ENCODE data around the gene BABAM2. TPM values are rescaled to one million over a fixed set of nuclear protein-coding genes. Genes with fewer than 3 reads are reported as not detected.

BABAM2 gene
- total RNA-seq, 4 donors from 2014 or later, result 24.3 to 46.1 (median 44.5) TPM

GRCh38 chr2:28028025-28028424, 137.5 kb downstream of the BABAM2 start:
- peaks cover 0 to 25% (median 0%) of the 10 kb centered on the region in 3 donors for H3K36me3 ChIP-seq
- TF ChIP-seq POLR2A (IDR thresholded peaks at IDR 0.05) (no peak), EP300 (IDR thresholded peaks at IDR 0.05) (no peak), CTCF (IDR thresholded peaks at IDR 0.05) (no peak)
- 82 to 84% methylated on average over 7 of the region's 7 CpGs for WGBS, 2 donors
- DNase-seq (ENCODE audit: low spot score in 2 of 2), result no peak
- no peak overlapping the region for H3K27ac ChIP-seq
- H3K9me3 ChIP-seq, result no peaks in the 10 kb centered on the region
- no peaks in the 10 kb centered on the region for H3K27me3 ChIP-seq
- H3K4me3 ChIP-seq, result no peak overlapping the region
- H3K4me1 ChIP-seq, result peaks cover 0 to 11% (median 2%) of the 10 kb centered on the region in 4 donors

GRCh38 chr2:28030600-28030999, 140.1 kb downstream of the BABAM2 start:
- H3K27me3 ChIP-seq, result no peaks in the 10 kb centered on the region
- H3K4me3 ChIP-seq, result no peak overlapping the region
- H3K27ac ChIP-seq, result peak overlapping the region in 1 of 4 donors; percentile 17
- no peaks in the 10 kb centered on the region for H3K9me3 ChIP-seq
- H3K4me1 ChIP-seq, result peaks cover 0 to 11% (median 2%) of the 10 kb centered on the region in 4 donors
- no peak for DNase-seq (ENCODE audit: low spot score in 2 of 2)
- peaks cover 0 to 19% (median 0%) of the 10 kb centered on the region in 3 donors for H3K36me3 ChIP-seq
- TF ChIP-seq CTCF (IDR thresholded peaks at IDR 0.05), result no peak
- no peak for TF ChIP-seq EP300 (IDR thresholded peaks at IDR 0.05)
- no peak for TF ChIP-seq POLR2A (IDR thresholded peaks at IDR 0.05)
- WGBS, 2 donors, result 25 to 44% methylated on average over 2 of the region's 2 CpGs

- peaks cover 0 to 9% (median 0%) of the 10 kb centered on the region in 3 donors for H3K36me3 ChIP-seq
- 83 to 86% methylated on average over 4 of the region's 4 CpGs for WGBS, 2 donors
- peaks cover 0 to 11% (median 2%) of the 10 kb centered on the region in 4 donors for H3K4me1 ChIP-seq
- H3K4me3 ChIP-seq, result no peak overlapping the region
- H3K27me3 ChIP-seq, result no peaks in the 10 kb centered on the region
- no peak for TF ChIP-seq POLR2A (IDR thresholded peaks at IDR 0.05)
- no peak for TF ChIP-seq EP300 (IDR thresholded peaks at IDR 0.05)
- TF ChIP-seq CTCF (IDR thresholded peaks at IDR 0.05), result no peak
- H3K27ac ChIP-seq, result no peak overlapping the region
- DNase-seq (ENCODE audit: low spot score in 2 of 2), result no peak
- H3K9me3 ChIP-seq, result no peaks in the 10 kb centered on the region
These were observed 142.3 kb downstream of the BABAM2 start for GRCh38 chr2:28032816-28033215.

DNA sequence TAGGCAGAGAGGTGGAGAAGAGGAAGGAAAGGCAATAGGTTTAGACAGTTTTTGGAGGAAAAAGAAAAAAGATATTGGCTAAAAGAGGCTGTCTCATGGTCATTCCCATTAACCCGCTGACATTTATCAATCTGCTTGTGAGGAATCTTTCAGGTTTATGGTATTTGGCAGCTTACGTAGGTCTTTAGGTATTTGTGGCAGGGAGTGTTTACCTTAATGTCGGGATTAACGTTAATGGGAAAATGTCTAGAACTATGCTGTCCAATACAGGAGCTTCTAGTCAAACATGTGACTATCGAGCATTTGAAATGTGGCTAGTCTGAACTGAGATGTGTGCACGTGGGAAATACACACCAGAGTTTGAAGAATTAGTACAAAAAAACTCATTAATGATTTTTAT, 144.2 kb downstream of the BABAM2 start:
- WGBS, 2 donors, result 94% methylated on average over 6 of the region's 6 CpGs
- DNase-seq (ENCODE audit: low spot score in 2 of 2), result no peak
- no peaks in the 10 kb centered on the region for H3K9me3 ChIP-seq
- H3K4me1 ChIP-seq, result peaks cover 0 to 11% (median 2%) of the 10 kb centered on the region in 4 donors
- no peak for TF ChIP-seq CTCF (IDR thresholded peaks at IDR 0.05)
- TF ChIP-seq POLR2A (IDR thresholded peaks at IDR 0.05), result no peak
- no peaks in the 10 kb centered on the region for H3K36me3 ChIP-seq
- H3K4me3 ChIP-seq, result no peak overlapping the region
- H3K27ac ChIP-seq, result no peak overlapping the region
- no peaks in the 10 kb centered on the region for H3K27me3 ChIP-seq

DNA sequence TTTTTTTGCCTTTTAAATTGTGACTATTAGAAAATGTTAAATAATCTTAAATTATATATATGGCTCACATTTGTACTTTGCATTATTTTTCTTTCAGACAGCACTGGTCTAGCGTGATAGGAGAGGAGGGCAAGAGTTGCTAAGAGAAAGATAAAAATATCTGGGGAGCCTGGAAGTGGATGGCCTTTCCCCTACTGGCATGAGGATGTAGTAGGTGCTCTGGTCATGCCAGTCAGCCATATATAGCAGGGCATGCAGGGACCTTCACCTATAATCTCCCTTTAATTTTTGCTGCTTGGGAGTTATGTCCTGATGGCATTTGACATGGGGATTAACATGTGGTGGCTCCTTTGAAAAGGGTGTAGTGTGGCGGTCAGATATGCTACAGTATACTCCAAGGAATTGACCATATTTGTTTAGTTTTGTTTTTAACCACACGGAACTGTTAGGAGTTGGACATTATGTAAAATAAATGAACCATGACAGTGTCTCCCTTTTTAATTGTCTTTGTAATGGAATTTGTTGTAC, 144.7 kb downstream of the BABAM2 start:
- DNase-seq (ENCODE audit: low spot score in 2 of 2), result no peak
- peaks cover 0 to 11% (median 2%) of the 10 kb centered on the region in 4 donors for H3K4me1 ChIP-seq
- H3K9me3 ChIP-seq, result no peaks in the 10 kb centered on the region
- H3K27me3 ChIP-seq, result no peaks in the 10 kb centered on the region
- H3K36me3 ChIP-seq, result no peaks in the 10 kb centered on the region
- no peak for TF ChIP-seq EP300 (IDR thresholded peaks at IDR 0.05)
- TF ChIP-seq POLR2A (IDR thresholded peaks at IDR 0.05), result no peak
- TF ChIP-seq CTCF (IDR thresholded peaks at IDR 0.05), result no peak
- no peak overlapping the region for H3K4me3 ChIP-seq
- 87 to 89% methylated on average over 3 of the region's 3 CpGs for WGBS, 2 donors
- no peak overlapping the region for H3K27ac ChIP-seq
